HepG2 (cell line): ENCODE results near the gene SMYD4.

Experiments
- GATAD1 ChIP-seq: IDR thresholded peaks from 2 replicates; pipeline ENCODE4 v1.6.1; 2016; ENCODE audit warnings: missing genetic modification reagents, missing compliant biosample characterization
- HNRNPLL ChIP-seq: fragments of 200-400 bp; formaldehyde crosslinking; IDR thresholded peaks from 2 replicates; pipeline ENCODE4 v1.6.1; 2017; ENCODE audit warnings: mild to moderate bottlenecking, low read depth, low read length; ENCODE audit not compliant: poor library complexity, severe bottlenecking
- KDM1A ChIP-seq: IDR thresholded peaks from 2 replicates; pipeline ENCODE4 v1.6.1; 2016; ENCODE audit warnings: missing compliant biosample characterization
- POLR2AphosphoS5 ChIP-seq: IDR thresholded peaks from 2 replicates; pipeline ENCODE4 v1.6.1; 2012; ENCODE audit warnings: low read depth, low read length
- RAD21 ChIP-seq: fragments of 450-650 bp; formaldehyde crosslinking; IDR thresholded peaks from 2 replicates; pipeline ENCODE4 v1.5.0; 2020; ENCODE audit warnings: mild to moderate bottlenecking
- RFX5 ChIP-seq: IDR thresholded peaks from 2 replicates; pipeline ENCODE4 v1.6.1; 2011; ENCODE audit warnings: low read depth, low read length, improper control_type of control experiment
- TBP ChIP-seq: sonication (generic); formaldehyde crosslinking; IDR thresholded peaks from 2 replicates; pipeline ENCODE4 v1.5.0; 2020; ENCODE audit warnings: missing genetic modification reagents
- U2AF2 ChIP-seq: fragments of 200-400 bp; formaldehyde crosslinking; IDR thresholded peaks from 2 replicates; pipeline ENCODE4 v1.6.1; 2017; ENCODE audit warnings: low read depth, mild to moderate bottlenecking, low read length
- ZNF138 ChIP-seq: sonication (generic); formaldehyde crosslinking; IDR thresholded peaks from 2 replicates; pipeline ENCODE4 v1.5.0; 2020; ENCODE audit warnings: mild to moderate bottlenecking, low read depth, missing genetic modification reagents
- ZNF24 ChIP-seq: fragments of 450-650 bp; IDR thresholded peaks from 2 replicates; pipeline ENCODE4 v1.6.1; 2017; ENCODE audit warnings: antibody characterized with exemption, mild to moderate bottlenecking
- ZNF713 ChIP-seq: sonication (generic); formaldehyde crosslinking; IDR thresholded peaks from 2 replicates; pipeline ENCODE4 v1.4.0; 2020; ENCODE audit warnings: mild to moderate bottlenecking, missing genetic modification reagents
- ZSCAN21 ChIP-seq: sonication (generic); formaldehyde crosslinking; IDR thresholded peaks from 2 replicates; pipeline ENCODE4 v1.8.0; 2022; ENCODE audit warnings: mild to moderate bottlenecking, missing genetic modification reagents, moderate library complexity, borderline replicate concordance
- ZZZ3 ChIP-seq: sonication (generic); formaldehyde crosslinking; IDR thresholded peaks from 2 replicates; pipeline ENCODE4 v1.4.0; 2020; ENCODE audit warnings: missing genetic modification reagents, mild to moderate bottlenecking, borderline replicate concordance
- TF ChIP-seq, protein P1 (sequence below): sonication (generic); formaldehyde crosslinking; IDR thresholded peaks from 2 replicates; pipeline ENCODE4 v1.5.0; 2020; ENCODE audit warnings: missing genetic modification reagents

- TF ChIP-seq HNRNPLL, result no peak
- TF ChIP-seq RAD21, result no peak
- TF ChIP-seq RFX5, result no peak
- no peak for TF ChIP-seq U2AF2
- TF ChIP-seq ZNF713 (CRISPR knock-in tag), result no peak
- TF ChIP-seq GATAD1, result no peak
- TF ChIP-seq ZZZ3 (CRISPR knock-in tag), result no peak
- TF ChIP-seq TBP, result no peak
- no peak for TF ChIP-seq POLR2AphosphoS5
- no peak for TF ChIP-seq ZSCAN21 (CRISPR knock-in tag)
- TF ChIP-seq, protein P1, sequence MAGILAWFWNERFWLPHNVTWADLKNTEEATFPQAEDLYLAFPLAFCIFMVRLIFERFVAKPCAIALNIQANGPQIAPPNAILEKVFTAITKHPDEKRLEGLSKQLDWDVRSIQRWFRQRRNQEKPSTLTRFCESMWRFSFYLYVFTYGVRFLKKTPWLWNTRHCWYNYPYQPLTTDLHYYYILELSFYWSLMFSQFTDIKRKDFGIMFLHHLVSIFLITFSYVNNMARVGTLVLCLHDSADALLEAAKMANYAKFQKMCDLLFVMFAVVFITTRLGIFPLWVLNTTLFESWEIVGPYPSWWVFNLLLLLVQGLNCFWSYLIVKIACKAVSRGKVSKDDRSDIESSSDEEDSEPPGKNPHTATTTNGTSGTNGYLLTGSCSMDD (CRISPR knock-in tag), result no peak
- TF ChIP-seq ZNF138 (CRISPR knock-in tag), result no peak
- TF ChIP-seq KDM1A (CRISPR knock-in tag), result no peak
- TF ChIP-seq ZNF24, result no peak
Observed at GRCh38 chr17:1785930-1786329, 43.8 kb downstream of the SMYD4 start.
